Stomach smooth muscle (tissue), 2 donors: Measurements from ENCODE around the gene F11.
"Not testable (repeated sequence)": the region's sequence is repeated elsewhere in the genome, so short reads cannot be mapped to it uniquely, and the experiment has no call there.

ENCODE experiments used
- H3K27ac ChIP-seq: one replicate; pipeline ENCODE4 v1.7.0; 2013; ENCODE audit warnings: mild to moderate bottlenecking, low read length, inconsistent platforms
- H3K27me3 ChIP-seq, 2 donors: one replicate each; pipeline ENCODE4 v1.7.0; 2013; ENCODE audit warnings: low read length in 2 of 2; ENCODE audit not compliant: insufficient read depth in 2 of 2, control insufficient read depth in 1 of 2
- H3K36me3 ChIP-seq, 2 donors: one replicate each; pipeline ENCODE4 v1.7.0; 2013; ENCODE audit warnings: low read length in 2 of 2; ENCODE audit not compliant: control insufficient read depth in 2 of 2, insufficient read depth in 2 of 2
- H3K4me1 ChIP-seq: one replicate; pipeline ENCODE4 v1.7.0; 2013; ENCODE audit warnings: low read length; ENCODE audit not compliant: control insufficient read depth, insufficient read depth
- H3K4me3 ChIP-seq, 2 donors: one replicate each; pipeline ENCODE4 v1.7.0; 2013; ENCODE audit warnings: low read length in 2 of 2
- H3K9ac ChIP-seq, 2 donors: one replicate each; pipeline ENCODE4 v1.7.0; 2013; ENCODE audit warnings: low read length in 2 of 2, mild to moderate bottlenecking in 1 of 2
- H3K9me3 ChIP-seq, 2 donors: one replicate each; pipeline ENCODE4 v1.7.0; 2013; ENCODE audit warnings: low read length in 2 of 2; ENCODE audit not compliant: control insufficient read depth in 2 of 2
- donor health status: healthy.
- donor health status: Pancreatic carcinoma.

The F11 gene

GRCh38 chr4:186273392-186273789 is 7.4 kb downstream of the F11 start:
- not testable (repeated sequence) for H3K27me3 ChIP-seq, H3K9ac ChIP-seq, H3K4me1 ChIP-seq, H3K27ac ChIP-seq, H3K9me3 ChIP-seq, H3K36me3 ChIP-seq, H3K4me3 ChIP-seq

- no peaks in the 10 kb centered on the region for H3K4me1 ChIP-seq
- H3K27ac ChIP-seq: no peak overlapping the region
- H3K9me3 ChIP-seq: no peaks in the 10 kb centered on the region
- H3K27me3 ChIP-seq: no peaks in the 10 kb centered on the region
- no peaks in the 10 kb centered on the region for H3K36me3 ChIP-seq
- no peak overlapping the region for H3K9ac ChIP-seq
- no peak overlapping the region for H3K4me3 ChIP-seq
These were observed 17.3 kb downstream of the F11 start for GRCh38 chr4:186283311-186283710.

GRCh38 chr4:186285147-186285546 is 19.2 kb downstream of the F11 start:
- Histone ChIP-seq H3K27ac (no peak overlapping the region), H3K9ac (no peak overlapping the region), H3K9me3 (no peaks in the 10 kb centered on the region), H3K4me1 (no peaks in the 10 kb centered on the region), H3K36me3 (no peaks in the 10 kb centered on the region), H3K4me3 (no peak overlapping the region), H3K27me3 (peaks cover 0 to 1% of the 10 kb centered on the region in 2 donors)

DNA sequence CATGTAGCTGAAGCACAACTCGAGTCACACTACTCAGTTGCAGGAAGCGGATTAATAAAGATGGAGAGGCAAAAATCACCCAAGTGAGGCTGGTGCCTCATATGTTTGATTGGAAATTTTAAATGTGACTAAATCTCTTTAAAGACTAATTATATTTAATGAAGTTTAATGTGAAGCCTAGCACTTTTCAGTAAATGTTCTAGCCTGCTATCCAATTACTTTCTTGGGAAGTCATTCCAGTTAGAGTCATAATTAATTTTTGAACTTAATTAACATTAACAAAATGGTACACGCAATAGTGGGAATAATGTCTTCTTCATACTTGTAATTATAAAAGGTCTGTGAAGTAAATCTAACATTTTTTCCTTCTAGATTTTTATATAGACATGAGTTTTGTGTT is 20.6 kb downstream of the F11 start:
- Histone ChIP-seq H3K27ac (no peak overlapping the region), H3K4me3 (no peak overlapping the region), H3K27me3 (peaks cover 0 to 6% of the 10 kb centered on the region in 2 donors), H3K36me3 (no peaks in the 10 kb centered on the region), H3K9me3 (no peaks in the 10 kb centered on the region), H3K4me1 (no peaks in the 10 kb centered on the region), H3K9ac (no peak overlapping the region)

- no peaks in the 10 kb centered on the region for H3K4me1 ChIP-seq
- H3K9me3 ChIP-seq: no peaks in the 10 kb centered on the region
These were observed 25.4 kb downstream of the F11 start for GRCh38 chr4:186291256-186291890.

GRCh38 chr4:186294160-186294559 is 28.2 kb downstream of the F11 start:
- no peak overlapping the region for H3K4me3 ChIP-seq
- H3K9ac ChIP-seq: no peak overlapping the region
- no peaks in the 10 kb centered on the region for H3K9me3 ChIP-seq
- no peaks in the 10 kb centered on the region for H3K4me1 ChIP-seq
- no peaks in the 10 kb centered on the region for H3K36me3 ChIP-seq
- H3K27ac ChIP-seq: no peak overlapping the region
- H3K27me3 ChIP-seq: peaks cover 13 to 15% of the 10 kb centered on the region in 2 donors

More at GRCh38 chr4:186291256-186291890, 25.4 kb downstream of the F11 start:
- Histone ChIP-seq H3K9ac (no peak overlapping the region), H3K27me3 (peaks cover 0 to 7% of the 10 kb centered on the region in 2 donors), H3K4me3 (no peak overlapping the region), H3K36me3 (no peaks in the 10 kb centered on the region), H3K27ac (no peak overlapping the region)

DNA sequence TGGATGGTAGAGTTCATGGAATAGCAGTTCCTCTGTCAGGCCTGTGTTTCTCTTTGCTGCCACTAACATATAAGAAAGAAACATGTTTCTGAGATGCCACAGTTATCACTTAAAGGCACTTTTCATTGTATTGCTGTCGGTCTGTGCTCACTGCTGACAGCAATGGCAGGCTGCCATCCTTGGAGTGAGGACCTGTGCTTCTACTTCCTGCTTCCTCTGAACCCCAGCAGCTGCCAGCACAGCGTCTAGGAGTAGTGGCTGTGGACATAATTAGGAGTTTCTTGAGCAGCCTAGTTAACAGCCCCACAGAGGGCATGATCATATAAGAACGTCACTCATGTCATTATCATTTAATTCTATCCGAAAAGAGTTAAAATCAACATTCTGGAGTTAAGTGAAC is 30.5 kb downstream of the F11 start:
- H3K27ac ChIP-seq: no peak overlapping the region
- no peaks in the 10 kb centered on the region for H3K36me3 ChIP-seq
- no peak overlapping the region for H3K4me3 ChIP-seq
- H3K27me3 ChIP-seq: peaks cover 10 to 13% of the 10 kb centered on the region in 2 donors
- no peaks in the 10 kb centered on the region for H3K9me3 ChIP-seq
- H3K9ac ChIP-seq: no peak overlapping the region
- no peaks in the 10 kb centered on the region for H3K4me1 ChIP-seq

DNA sequence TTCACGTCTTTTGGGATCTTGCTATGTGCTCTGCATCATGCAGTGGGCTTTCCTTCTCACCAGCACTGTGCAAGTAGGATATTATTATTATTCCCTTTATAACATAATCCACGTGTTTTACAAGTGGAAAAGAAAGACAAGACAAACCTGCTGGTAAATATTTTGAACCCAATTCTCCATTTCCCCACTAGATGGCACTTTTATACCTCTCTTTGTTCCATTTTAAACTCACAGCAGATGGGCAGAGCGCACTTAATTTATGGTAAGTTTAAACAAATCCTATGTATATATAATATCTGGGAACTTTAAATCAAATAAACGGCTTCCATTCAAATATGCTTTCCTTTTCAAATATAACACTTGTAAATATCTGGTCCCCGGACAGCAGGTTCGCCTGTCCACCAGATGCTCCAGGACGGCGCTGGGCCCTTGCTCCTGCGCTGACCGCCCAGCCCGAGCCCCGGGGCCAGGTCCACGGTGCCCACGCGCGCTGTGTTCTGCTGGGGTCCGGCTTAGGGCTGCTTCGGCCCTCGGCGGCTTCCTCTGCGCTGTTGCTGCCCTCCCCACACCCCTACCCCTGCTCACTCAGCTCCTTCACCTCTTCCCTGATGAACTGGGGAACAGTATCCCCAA is 31.1 kb downstream of the F11 start:
- Histone ChIP-seq H3K4me1 (no peaks in the 10 kb centered on the region), H3K9ac (no peak overlapping the region), H3K4me3 (no peak overlapping the region), H3K36me3 (no peaks in the 10 kb centered on the region), H3K27me3 (peaks cover 8 to 13% of the 10 kb centered on the region in 2 donors), H3K9me3 (no peaks in the 10 kb centered on the region), H3K27ac (no peak overlapping the region)

- Histone ChIP-seq H3K4me1 (no peaks in the 10 kb centered on the region), H3K9ac (no peak overlapping the region), H3K4me3 (no peak overlapping the region), H3K27me3 (peaks cover 8 to 13% of the 10 kb centered on the region in 2 donors), H3K36me3 (no peaks in the 10 kb centered on the region), H3K9me3 (no peaks in the 10 kb centered on the region), H3K27ac (no peak overlapping the region)
These were observed 32.1 kb downstream of the F11 start for GRCh38 chr4:186298031-186298647.

GRCh38 chr4:186299291-186299690 is 33.3 kb downstream of the F11 start:
- Histone ChIP-seq H3K27me3 (peaks cover 8 to 13% of the 10 kb centered on the region in 2 donors), H3K27ac (no peak overlapping the region), H3K36me3 (no peaks in the 10 kb centered on the region), H3K4me3 (no peak overlapping the region), H3K9ac (no peak overlapping the region), H3K9me3 (no peaks in the 10 kb centered on the region), H3K4me1 (no peaks in the 10 kb centered on the region)
